ENCODE measurements around the gene EEF1AKMT4. TPM values are rescaled to one million over a fixed set of nuclear protein-coding genes. Genes with fewer than 3 reads are reported as not detected.

The EEF1AKMT4 gene
- total RNA-seq, 1 experiment from 2014 or later = 10.7 TPM

- no peaks in the 10 kb centered on the region for H3K9me3 ChIP-seq (ENCODE audit: control insufficient read depth, insufficient read depth, low read depth, low read length)
- intact Hi-C loops (cut with micrococcal nuclease; ENCODE audit: unreplicated experiment) (no loop called here), in situ Hi-C loops (cut with HindIII; ENCODE audit: low pct_unique_long_range_greater_than_20kb, low sequenced_read_pairs) (no loop called here)
- H3K4me1 ChIP-seq (ENCODE audit: control insufficient read depth, insufficient read depth, low read length) = 0 out of 2 replicates have a peak, but pooled peaks cover 4% of the 10 kb centered on the region
- H3K27me3 ChIP-seq (ENCODE audit: control insufficient read depth, insufficient read depth, low read length) = no peaks in the 10 kb centered on the region; the same call in 1 of the 2 replicates
- DNase-seq (ENCODE audit: low read depth, low spot score) = no peak
- no TSS peak for BruUV-seq (replicated peaks)
- ChIA-PET CTCF (interaction anchor here (0.7 kb wide), 1 partner anchor 28 kb away, joined by 3 read pairs; no protein-coding TSS in a partner anchor), POLR2A (no interaction called here)
- TF ChIP-seq CTCF (IDR thresholded peaks at IDR 0.05) (no peak), TCF7L2 (IDR thresholded peaks at IDR 0.05; ENCODE audit: low read depth, low read length) (no peak), POLR2AphosphoS5 (IDR thresholded peaks at IDR 0.05; ENCODE audit: low read depth, low read length) (no peak), SIN3A (IDR thresholded peaks at IDR 0.05; ENCODE audit: borderline replicate concordance, insufficient read depth, low read depth, low read length) (no peak), REST (IDR thresholded peaks at IDR 0.05; ENCODE audit: insufficient read depth in 1 of 2, low read depth in 2 of 2, low read length in 1 of 2) (no peak; a peak in 1 of 4 replicates)
- no peak overlapping the region for H3K4me3 ChIP-seq (ENCODE audit: low read depth in 2 of 2, low read length in 2 of 2)
- H3K36me3 ChIP-seq (ENCODE audit: control insufficient read depth, insufficient read depth, low read length) = no peaks in the 10 kb centered on the region
- ATAC-seq = no peak
- H3K27ac ChIP-seq (ENCODE audit: low read length) = no peak overlapping the region
These were observed 9.5 kb downstream of the EEF1AKMT4 start for GRCh38 chr3:184258926-184259325.

- Histone ChIP-seq H3K27me3 (ENCODE audit: control insufficient read depth, insufficient read depth, low read length) (no peaks in the 10 kb centered on the region; the same call in 1 of the 2 replicates), H3K4me3 (ENCODE audit: low read depth in 2 of 2, low read length in 2 of 2) (no peak overlapping the region), H3K27ac (ENCODE audit: low read length) (no peak overlapping the region), H3K36me3 (ENCODE audit: control insufficient read depth, insufficient read depth, low read length) (no peaks in the 10 kb centered on the region), H3K4me1 (ENCODE audit: control insufficient read depth, insufficient read depth, low read length) (0 out of 2 replicates have a peak, but pooled peaks cover 4% of the 10 kb centered on the region), H3K9me3 (ENCODE audit: control insufficient read depth, insufficient read depth, low read depth, low read length) (no peaks in the 10 kb centered on the region)
- no peak for TF ChIP-seq TCF7L2 (IDR thresholded peaks at IDR 0.05; ENCODE audit: low read depth, low read length)
- TF ChIP-seq SIN3A (IDR thresholded peaks at IDR 0.05; ENCODE audit: borderline replicate concordance, insufficient read depth, low read depth, low read length) = no peak
- no peak for TF ChIP-seq REST (IDR thresholded peaks at IDR 0.05; ENCODE audit: insufficient read depth in 1 of 2, low read depth in 2 of 2, low read length in 1 of 2)
- in situ Hi-C loops (cut with HindIII; ENCODE audit: low pct_unique_long_range_greater_than_20kb, low sequenced_read_pairs) = no loop called here
- ATAC-seq (peak; percentile 1; the same call in 1 of the 2 replicates), DNase-seq (ENCODE audit: low read depth, low spot score) (no peak)
- BruUV-seq (replicated peaks) = no TSS peak
- intact Hi-C loops (cut with micrococcal nuclease; ENCODE audit: unreplicated experiment) = no loop called here
- ChIA-PET POLR2A (no interaction called here), CTCF (interaction anchor here (0.7 kb wide), 1 partner anchor 27 kb away, joined by 3 read pairs; no protein-coding TSS in a partner anchor)
These were observed 10.0 kb downstream of the EEF1AKMT4 start for GRCh38 chr3:184259396-184259877.
